NCI-H345 (cell line): ENCODE measurements around the gene TPRG1L.
"Not testable (repeated sequence)": the region's sequence is repeated elsewhere in the genome, so short reads cannot be mapped to it uniquely, and the experiment has no call there.

ENCODE experiments used
- DNase-seq: peaks from one replicate; lab custom pipeline; 2025; lab: John Stamatoyannopoulos, UW

TPRG1L gene

GRCh38 chr1:3609016-3609768 lies 15.6 kb upstream of the TPRG1L start:
- no peak for DNase-seq

- no peak for DNase-seq
Observed at GRCh38 chr1:3609769-3610526, 14.9 kb upstream of the TPRG1L start.

DNA sequence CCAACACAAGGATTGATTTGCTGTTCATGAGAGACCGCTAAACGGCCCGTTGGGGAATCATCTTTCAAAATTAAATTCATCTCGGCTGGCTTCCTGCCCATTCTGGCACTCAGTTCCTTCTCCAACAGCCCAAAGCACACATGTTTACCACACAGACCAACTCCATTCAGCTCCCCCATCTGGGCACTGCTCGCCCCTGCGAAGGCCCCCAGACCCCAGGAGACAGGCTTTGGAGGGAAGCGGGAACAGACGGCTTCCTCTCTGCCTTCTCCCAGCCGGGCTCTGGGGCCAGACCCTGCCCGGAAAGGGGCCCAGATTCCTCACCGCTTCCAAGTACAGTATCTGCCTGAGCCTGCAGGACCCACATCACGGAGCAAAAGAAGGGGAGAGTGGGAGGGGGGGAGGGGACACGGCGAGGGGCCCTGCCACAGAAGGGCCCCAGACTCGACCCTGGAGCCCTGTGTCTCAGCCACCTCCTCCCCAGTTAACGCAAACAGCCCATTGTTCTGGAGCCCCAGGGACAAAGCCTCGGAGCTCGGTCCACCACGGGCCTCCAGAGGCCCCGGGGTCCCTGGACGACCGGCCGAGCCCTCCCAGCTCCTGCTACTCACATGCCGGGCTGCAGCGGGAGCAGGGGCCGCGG lies 14.2 kb upstream of the TPRG1L start:
- DNase-seq: no peak

GRCh38 chr1:3611170-3612019 lies 13.4 kb upstream of the TPRG1L start, which contains the start of gene MEGF6:
Gene MEGF6, minus strand, starts transcription at chr1:3611508. Its CDS starts 240 bp downstream, at chr1:3611268.
- DNase-seq: peak; percentile 82

- no peak for DNase-seq
Observed at GRCh38 chr1:3612123-3612522, 12.7 kb upstream of the TPRG1L start.

- peak; percentile 36 for DNase-seq
Observed at GRCh38 chr1:3614755-3615742, 9.8 kb upstream of the TPRG1L start.

DNA sequence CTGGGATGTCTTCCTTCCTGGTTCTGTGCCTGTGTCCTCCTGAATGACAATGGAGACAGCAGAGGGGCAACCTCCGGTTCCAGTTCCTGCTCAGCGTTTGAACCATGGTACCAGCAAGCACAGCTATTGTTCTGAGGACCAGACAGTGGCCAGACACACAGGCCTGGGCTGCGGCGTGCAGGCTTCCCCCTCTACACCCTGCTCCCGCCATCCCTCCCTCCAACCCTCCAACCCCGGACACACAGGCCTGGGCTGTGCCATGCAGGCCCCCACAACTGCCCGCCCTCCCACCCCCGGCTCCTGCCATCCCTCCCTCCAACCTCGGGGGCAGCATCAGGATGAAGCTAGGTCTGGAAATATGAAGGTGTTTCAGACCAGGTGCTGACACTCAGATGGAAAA lies 8.0 kb upstream of the TPRG1L start:
- no peak for DNase-seq

DNA sequence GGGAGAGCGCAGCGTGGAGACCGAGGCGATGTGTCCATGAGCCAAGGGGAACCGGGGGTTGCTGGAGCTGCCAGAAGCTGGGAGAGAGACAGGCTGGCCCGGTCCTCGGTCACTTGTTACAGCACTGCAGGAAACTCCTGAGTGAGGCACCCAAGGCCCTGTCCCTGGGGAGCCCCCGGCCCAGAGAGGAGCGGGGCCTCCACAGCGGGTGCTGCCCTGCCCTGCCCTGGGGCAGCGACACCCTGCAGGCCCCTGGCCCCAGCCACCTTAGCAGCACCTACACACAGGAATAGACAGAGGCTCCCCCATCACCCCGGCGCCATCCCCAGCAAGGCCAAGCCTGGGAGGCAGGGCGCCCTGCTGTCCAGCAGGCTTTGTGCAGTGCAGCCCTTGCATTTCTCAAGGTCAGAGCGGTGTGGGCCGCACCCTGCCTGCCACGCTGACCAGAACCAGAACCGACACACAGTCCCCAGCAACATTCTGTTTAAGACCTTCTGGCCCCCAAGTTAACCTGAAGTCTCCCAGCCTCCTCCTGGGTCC lies 6.9 kb upstream of the TPRG1L start:
- DNase-seq: no peak

- DNase-seq: no peak
Observed at GRCh38 chr1:3618531-3618880, 6.3 kb upstream of the TPRG1L start.

GRCh38 chr1:3618881-3619671 lies 5.7 kb upstream of the TPRG1L start:
- peak; percentile 79 for DNase-seq

- DNase-seq: no peak
Observed at GRCh38 chr1:3620708-3621107, 4.1 kb upstream of the TPRG1L start.

GRCh38 chr1:3621151-3621671 lies 3.6 kb upstream of the TPRG1L start:
- not testable (repeated sequence) for DNase-seq

DNA sequence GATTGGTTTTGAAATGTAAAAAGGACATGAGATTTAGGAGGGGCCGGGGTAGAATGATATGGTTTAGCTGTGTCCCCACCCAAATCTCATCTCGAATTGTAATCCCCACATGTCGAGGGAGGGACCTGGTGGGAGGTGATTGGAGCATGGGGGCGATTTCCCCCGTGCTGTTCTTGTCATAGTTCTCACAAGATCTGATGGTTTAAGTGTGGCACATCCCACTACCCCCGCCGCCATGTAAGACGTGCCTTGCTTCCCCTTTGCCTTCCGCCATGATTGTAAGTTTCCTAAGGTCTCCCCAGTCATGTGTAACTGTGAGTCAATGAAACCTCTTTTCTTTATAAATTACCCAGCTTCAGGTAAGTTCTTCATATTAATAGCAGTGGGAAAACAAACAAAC lies 2.7 kb upstream of the TPRG1L start:
- not testable (repeated sequence) for DNase-seq

GRCh38 chr1:3623441-3624199 lies 1.2 kb upstream of the TPRG1L start:
- DNase-seq: no peak

- peak; percentile 30 for DNase-seq
Observed at GRCh38 chr1:3625151-3625907, 514 bp downstream of the TPRG1L start.

GRCh38 chr1:3626025-3626424 lies 1.2 kb downstream of the TPRG1L start:
- DNase-seq: no peak

DNA sequence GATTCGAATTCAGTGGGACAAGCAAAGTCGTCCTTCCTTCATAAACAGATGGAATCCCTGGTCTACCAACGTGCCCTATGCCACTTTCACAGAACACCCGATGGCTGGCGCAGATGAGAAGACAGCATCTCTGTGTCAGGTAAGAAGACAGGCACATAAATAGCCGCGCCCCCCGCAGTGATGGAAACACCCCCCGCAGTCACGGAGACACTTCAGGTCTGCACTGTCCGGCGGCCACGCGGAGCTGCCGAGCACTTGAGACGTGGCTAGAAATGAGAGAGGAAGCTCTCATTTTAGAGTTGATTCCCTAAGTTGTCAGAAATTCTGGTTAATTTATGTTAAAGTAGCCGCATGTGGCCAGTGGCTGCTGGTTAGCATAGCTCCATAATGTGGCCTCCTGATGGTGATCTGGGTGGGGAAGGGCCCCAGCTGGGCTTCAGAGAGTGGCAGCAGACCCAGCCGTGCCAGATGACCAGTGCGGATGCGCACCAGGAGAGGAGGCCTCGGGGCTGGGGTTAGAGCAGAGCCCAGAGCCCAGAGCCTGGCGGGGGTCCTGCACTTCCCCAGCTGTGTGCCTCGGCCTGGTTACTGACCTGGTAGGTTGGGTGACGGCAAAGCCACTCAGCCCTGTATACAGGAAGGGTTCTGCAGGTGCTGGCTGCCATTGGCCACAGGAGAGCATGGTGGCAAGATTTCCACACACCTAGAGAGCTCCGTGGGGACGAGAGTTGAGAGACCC lies 2.9 kb downstream of the TPRG1L start:
- DNase-seq: no peak
